ENCODE results near the gene THBD.

Gene THBD

DNA sequence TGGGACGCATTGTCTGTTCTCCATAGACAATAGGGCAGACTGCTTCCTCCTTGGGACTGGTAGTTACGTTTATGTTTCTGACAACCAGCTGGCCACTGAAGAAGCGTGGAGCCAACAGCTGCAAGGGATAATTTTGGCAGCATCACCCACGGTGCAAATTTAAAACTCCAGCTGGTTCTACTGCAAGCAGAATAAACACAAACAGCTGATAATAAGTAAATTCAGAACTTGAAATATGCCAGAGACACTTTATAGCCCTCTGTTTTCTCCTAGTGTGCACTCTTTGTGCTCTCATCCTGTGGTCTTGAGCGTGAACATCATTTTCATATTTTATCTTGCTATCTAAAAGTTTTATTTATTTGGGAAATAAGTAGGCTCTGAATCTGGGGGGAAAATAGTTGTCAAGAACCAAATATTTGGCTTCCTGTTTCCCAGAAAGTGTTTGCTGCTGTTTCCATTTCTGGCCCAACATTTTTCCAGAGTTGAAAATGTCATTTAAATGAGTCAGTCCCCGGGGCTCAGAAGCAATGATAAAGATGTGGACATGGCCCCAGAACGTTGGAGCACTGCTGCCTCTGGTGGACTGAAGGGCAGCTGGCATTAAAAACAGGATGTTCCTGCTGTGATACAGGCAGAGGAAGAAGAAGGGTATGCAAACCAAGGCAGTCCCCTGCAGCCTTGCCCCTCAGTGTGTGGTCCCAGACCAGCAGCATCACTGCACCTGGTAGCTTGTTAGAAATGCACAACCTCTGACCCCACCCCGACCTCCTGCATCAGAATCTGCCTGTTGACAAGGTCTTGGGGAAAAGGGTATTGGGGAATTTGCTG lies 12.5 kb upstream of the THBD start:
- DNase-seq (ENCODE audit: low spot score), result peak; percentile 85

- DNase-seq (ENCODE audit: low spot score), result no peak
Measured at GRCh38 chr20:23061262-23061661, 11.8 kb upstream of the THBD start.

GRCh38 chr20:23060629-23061028 lies 11.2 kb upstream of the THBD start:
- no peak for DNase-seq (ENCODE audit: low spot score)

DNA sequence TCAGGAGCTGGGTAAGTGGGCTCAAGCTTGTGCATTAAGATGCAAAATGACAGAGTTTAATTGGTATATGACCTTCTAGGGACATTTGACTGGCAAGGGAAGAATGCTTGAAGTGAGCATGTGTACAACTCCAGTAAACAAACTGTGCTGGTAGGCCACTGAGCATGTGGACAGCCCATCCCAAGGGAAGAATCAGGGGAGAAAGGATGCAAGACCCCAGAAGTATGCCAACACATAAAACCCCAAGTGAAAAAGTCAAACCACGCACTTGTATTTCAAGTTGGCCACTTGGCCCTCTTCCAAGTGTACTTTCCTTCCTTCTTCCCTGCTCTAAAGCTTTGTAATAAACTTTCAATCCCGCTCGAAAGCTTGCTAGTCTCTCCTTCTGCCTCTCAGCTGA lies 10.4 kb upstream of the THBD start:
- no peak for DNase-seq (ENCODE audit: low spot score)

DNA sequence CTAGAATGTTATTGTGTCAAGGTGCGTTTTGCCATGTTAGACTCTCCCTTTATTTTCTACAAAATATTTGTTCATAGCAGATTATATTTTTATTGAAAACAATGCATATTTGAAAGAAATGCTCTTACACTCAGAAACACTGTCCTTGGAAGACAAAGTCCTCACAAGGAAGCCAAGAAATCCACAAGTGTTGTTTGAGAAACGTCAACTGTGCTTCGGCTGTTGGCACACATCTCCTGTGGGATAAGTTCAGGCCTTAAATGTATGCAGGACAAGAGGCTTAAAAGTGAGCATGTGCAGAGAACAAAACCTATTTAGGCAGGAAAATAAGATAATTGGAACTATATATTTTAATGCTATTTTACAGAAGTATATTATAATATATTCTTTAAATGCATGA lies 9.5 kb upstream of the THBD start:
- DNase-seq (ENCODE audit: low spot score), result no peak

GRCh38 chr20:23058240-23058639 lies 8.8 kb upstream of the THBD start:
- no peak for DNase-seq (ENCODE audit: low spot score)

- DNase-seq (ENCODE audit: low spot score), result no peak
Measured at GRCh38 chr20:23052904-23053303, 3.4 kb upstream of the THBD start.

DNA sequence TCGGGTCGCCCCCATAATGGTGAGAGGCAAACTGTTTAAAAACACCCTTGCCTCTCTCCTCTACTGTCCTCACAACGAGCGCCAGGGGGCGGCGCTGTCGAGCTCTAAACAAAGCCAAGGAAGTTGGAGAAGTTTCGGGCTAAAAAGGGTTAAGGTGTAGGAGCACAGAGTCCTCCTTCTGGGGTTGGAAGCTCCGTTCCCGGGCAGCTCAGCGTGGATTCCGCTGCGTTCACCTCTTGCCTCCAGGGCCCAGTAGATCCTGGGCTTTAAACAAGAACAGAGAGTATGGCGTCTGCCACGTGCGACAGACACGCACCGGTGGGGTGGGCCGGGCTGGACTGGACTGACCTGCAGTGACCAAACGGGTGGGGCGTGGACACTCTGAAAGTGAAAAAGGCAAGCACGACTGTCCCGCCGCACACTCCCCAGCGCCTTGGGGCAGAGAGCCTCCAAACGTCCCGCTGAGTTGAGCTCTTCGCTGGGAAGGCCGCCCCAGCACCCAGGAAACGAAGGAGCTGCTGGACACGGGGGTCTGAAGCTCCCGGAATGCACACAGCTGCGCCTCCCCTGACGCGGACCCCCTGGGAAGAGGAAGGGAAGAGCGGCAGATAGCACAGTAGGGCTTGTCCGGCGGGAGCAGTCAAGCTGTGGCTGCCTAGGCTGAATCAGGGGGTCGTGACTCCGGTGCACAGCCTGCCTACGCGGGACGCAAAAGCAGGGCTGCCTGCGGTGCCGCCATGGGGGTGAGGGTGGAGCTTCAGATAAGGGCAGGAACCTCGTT lies 1.6 kb upstream of the THBD start:
- peak; percentile 56 for DNase-seq (ENCODE audit: low spot score)

GRCh38 chr20:23050076-23050838 lies 785 bp upstream of the THBD start:
- peak; percentile 38 for DNase-seq (ENCODE audit: low spot score)

DNA sequence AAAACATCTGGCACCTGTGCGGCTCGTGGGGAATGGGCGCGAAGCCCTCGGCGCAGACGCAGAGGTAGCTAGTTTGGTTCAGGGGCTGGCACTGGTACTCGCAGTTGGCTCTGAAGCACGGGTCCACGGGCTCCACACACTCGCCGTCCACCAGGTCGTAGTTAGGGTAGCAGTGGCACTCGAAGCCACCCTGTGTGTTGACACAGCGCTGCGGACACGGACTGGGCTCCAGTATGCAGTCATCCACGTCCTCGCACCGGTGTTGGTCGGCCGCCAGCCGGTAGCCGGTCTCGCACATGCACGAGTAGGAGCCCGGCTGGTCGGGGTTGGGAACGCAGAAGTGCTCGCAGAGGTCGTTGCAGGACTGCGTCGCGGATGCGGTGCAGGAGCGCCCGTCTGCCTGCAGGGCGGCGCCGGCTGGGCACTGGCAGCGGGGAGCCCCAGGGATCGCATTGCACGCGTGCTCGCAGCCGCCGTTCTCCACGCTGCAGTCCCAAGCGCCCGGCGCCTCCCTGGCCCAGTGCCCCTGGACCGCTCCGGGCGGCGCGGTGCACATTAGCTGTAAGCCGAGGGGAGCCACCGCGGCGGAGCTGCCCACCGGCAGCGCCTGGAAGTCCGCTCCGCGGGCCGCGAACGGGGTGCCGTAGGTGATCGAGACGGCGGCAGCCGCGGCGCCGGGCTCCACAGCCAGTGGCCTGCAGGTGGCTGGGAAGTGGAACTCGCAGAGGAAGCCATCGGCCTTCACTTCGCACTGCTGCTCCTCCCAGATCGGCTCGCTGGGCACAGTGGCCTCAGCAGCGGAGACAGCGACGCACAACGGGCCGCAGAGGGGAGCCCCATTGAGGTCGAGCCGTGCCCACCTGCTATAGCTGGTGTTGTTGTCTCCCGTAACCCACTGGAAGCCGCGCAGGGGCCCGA lies 930 bp downstream of the THBD start:
- peak; percentile 75 for DNase-seq (ENCODE audit: low spot score)

GRCh38 chr20:23047738-23048214 lies 1.7 kb downstream of the THBD start:
- DNase-seq (ENCODE audit: low spot score), result no peak

GRCh38 chr20:23047001-23047737 lies 2.3 kb downstream of the THBD start:
- DNase-seq (ENCODE audit: low spot score), result no peak

DNA sequence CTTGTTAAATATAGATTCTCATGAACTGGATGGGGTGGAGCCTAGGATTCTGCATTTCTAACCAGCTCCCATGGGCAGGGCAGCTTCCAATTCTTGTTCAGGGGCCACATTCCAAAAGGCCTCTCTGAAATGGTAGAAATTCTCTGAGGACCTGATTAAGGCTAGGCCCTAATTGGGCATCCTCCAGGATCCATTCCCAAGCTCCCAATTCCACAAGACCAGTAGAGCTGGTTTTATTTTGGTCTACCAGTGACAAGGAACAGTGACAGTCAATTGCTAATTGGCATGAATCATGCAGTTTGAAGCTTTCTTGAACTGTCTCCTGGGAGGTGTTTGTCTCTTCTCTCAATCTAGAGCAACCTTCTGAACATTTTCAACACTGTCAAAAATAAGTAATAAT lies 3.0 kb downstream of the THBD start:
- no peak for DNase-seq (ENCODE audit: low spot score)

- no peak for DNase-seq (ENCODE audit: low spot score)
Measured at GRCh38 chr20:23043376-23043775, 6.1 kb downstream of the THBD start.

GRCh38 chr20:23042270-23042669 lies 7.2 kb downstream of the THBD start:
- DNase-seq (ENCODE audit: low spot score), result no peak

DNA sequence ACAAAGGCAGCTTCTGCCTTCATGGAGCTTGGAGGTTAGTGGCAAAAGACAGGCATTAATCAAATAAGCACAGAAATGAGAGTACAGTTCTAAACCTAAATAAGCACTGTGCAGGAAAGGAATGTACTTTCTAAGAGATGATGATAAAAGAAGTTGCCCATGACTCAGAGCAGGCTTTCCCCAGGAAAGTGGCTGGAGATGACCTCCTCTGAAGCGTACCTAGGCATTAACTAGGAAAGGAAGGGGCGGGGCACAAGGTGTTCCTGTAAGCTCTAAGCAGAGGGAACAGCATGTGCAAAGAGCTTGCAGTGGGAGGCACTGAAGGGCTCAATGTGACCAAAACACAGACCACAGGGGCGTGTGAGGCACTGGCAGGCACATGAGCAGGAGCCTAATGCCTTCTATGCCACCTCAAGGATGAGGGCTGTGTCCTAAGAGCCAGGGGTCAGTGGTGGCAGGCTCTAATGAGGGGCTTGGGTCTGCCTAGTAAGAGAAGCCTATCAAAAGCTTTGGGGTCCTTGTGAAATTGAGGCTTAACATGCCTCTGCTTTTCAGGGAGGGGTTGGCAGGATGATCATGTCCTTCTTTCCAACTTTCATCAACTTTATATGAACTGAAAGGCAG lies 9.5 kb downstream of the THBD start:
- DNase-seq (ENCODE audit: low spot score), result no peak

- DNase-seq (ENCODE audit: low spot score), result no peak
Measured at GRCh38 chr20:23039136-23039875, 10.2 kb downstream of the THBD start.

DNA sequence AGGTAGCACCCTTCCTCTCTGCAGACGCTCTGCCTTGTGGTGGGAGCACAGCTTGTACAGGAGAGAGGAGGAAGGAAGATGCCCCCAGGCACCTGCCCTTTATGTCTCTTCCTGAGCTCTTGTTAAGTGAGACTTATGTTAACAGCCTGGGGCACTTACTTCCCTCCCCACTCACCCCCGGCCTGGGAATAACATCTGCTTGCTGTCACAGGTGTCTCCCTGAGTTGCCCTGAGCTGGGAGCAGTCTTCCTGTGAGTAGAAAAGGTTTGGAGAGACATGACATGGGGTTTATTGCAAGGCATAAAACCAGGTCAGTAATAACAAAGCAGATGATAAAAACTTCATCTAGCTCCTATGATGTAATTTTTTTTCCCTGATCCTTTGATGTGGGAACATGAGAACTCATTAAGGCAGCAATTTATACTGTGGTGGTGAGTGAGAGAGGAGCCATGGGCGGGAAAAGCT lies 12.4 kb downstream of the THBD start:
- no peak for DNase-seq (ENCODE audit: low spot score)

GRCh38 chr20:23036371-23036770 lies 13.1 kb downstream of the THBD start:
- no peak for DNase-seq (ENCODE audit: low spot score)
